RWPE1 (cell line): ENCODE results near the gene DNAJC13.
A peak's percentile ranks its signal among the peaks of the same experiment; 100 is the strongest.

Experiments used
- CTCF ChIA-PET: fragments of 350-600 bp; sonication (Branson Sonifier 250); formaldehyde crosslinking; extraction: SDS; loops from one replicate; lab custom pipeline; 2021; lab: Yijun Ruan, JAX
- POLR2A ChIA-PET: fragments of 400-600 bp; formaldehyde crosslinking; extraction: SDS; loops from one replicate; lab custom pipeline; 2020; ENCODE audit warnings: antibody characterized with exemption; ENCODE audit not compliant: low non-redundant PET; lab: Yijun Ruan, JAX
- DNase-seq: peaks from one replicate; pipeline ENCODE4 v3.0.0; 2012; ENCODE audit warnings: low spot score
- H3K27ac ChIP-seq: fragments of 450-650 bp; 2 replicates; pipeline ENCODE4 v1.5.1; 2017
- CTCF ChIP-seq: fragments of 450-650 bp; conservative IDR thresholded peaks from 2 replicates; pipeline ENCODE4 v1.5.1; 2017; ENCODE audit warnings: low read depth, mild to moderate bottlenecking

Gene DNAJC13

GRCh38 chr3:132456571-132456970 lies 39.3 kb downstream of the DNAJC13 start:
- ChIA-PET POLR2A (no interaction called here), CTCF (interaction anchor here (0.8 kb wide), 1 partner anchor 31 kb away, joined by 3 read pairs; no protein-coding TSS in a partner anchor)
- no peak for DNase-seq
- TF ChIP-seq CTCF: no peak
- no peak overlapping the region for H3K27ac ChIP-seq

DNA sequence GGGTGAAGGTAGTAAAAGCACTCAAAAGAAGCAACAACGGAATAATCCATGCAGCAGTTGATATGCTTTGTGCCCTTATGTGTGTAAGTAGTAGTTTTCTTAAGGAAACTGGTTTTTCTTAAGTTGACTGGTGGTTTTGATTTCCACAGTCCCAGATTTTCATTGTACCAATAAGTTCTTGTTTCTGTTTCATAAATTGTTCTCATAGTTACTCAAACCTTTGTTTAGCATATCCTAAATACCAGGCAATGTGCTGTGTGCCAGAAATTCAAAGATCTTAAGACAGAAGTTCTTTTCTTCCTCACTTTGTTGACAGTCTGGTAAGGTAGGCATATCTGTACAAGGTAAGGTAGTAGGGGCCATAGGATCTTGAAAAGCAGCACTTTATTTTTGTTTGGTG lies 40.0 kb downstream of the DNAJC13 start:
- H3K27ac ChIP-seq: no peak overlapping the region
- ChIA-PET POLR2A (interaction anchor here (0.6 kb wide), 1 partner anchor 1307 kb away, joined by 3 read pairs; no protein-coding TSS in a partner anchor), CTCF (no interaction called here)
- no peak for TF ChIP-seq CTCF
- DNase-seq: no peak

GRCh38 chr3:132459551-132459950 lies 42.2 kb downstream of the DNAJC13 start:
- no peak for DNase-seq
- TF ChIP-seq CTCF: no peak
- H3K27ac ChIP-seq: no peak overlapping the region
- CTCF ChIA-PET: no interaction called here
- POLR2A ChIA-PET: no interaction called here

DNA sequence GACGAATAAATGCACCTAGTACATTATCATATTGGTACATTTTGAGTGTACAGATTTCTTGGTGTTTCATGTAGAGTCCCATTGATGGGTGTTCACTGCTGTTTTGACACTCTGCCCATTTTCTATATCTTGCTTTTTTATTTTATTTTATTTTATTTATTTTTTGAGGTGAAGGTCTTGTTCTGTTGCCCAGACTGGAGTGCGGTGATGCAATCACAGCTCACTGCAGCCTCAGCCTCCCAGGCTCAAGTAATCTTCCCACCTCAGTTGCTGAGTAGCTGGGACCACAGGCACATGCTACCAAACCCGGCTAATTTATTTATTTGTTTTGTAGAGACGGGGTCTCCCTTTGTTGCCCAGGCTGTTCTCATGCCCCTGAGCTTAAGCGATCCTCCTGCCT lies 44.2 kb downstream of the DNAJC13 start:
- POLR2A ChIA-PET: no interaction called here
- no peak overlapping the region for H3K27ac ChIP-seq
- CTCF ChIA-PET: no interaction called here
- DNase-seq: no peak
- no peak for TF ChIP-seq CTCF

GRCh38 chr3:132464066-132464465 lies 46.8 kb downstream of the DNAJC13 start:
- DNase-seq: no peak
- H3K27ac ChIP-seq: no peak overlapping the region
- no peak for TF ChIP-seq CTCF
- ChIA-PET POLR2A (no interaction called here), CTCF (interaction anchor here (0.6 to 0.9 kb wide), 3 partner anchors 16 to 1914 kb away, joined by 3 to 4 read pairs (median 3); no protein-coding TSS in a partner anchor)

- ChIA-PET CTCF (no interaction called here), POLR2A (no interaction called here)
- DNase-seq: no peak
- H3K27ac ChIP-seq: no peak overlapping the region
- no peak for TF ChIP-seq CTCF
Measured at GRCh38 chr3:132469326-132469725, 52.0 kb downstream of the DNAJC13 start.

DNA sequence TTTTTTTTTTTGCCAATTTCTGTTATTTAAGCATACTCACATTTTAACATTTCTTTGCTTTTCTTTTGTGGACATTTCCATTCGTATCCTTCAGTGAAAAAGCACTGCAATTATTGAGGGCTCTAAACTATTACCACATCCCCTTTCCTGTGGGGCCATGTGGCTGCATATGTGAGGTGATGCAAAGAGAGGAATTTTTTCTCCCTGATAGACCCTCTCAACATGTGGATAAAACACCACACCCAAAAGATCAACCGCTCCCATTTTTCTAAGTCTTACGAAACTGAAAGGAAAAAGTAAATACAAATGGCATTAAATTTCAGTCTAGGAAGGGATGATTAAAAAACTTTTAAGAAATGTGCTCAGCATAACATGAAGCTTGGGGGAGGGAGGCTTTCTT lies 68.8 kb downstream of the DNAJC13 start:
- ChIA-PET POLR2A (no interaction called here), CTCF (no interaction called here)
- no peak for TF ChIP-seq CTCF
- H3K27ac ChIP-seq: no peak overlapping the region
- DNase-seq: peak; percentile 14
